GM21447 (cell line): ENCODE data around the gene CADM1.

ENCODE experiments used
- ATAC-seq: cut with Tn5 transposase; IDR thresholded peaks from one replicate; pipeline ENCODE4 v1.9.1; 2021; ENCODE audit not compliant: unreplicated experiment

Gene CADM1

GRCh38 chr11:115447273-115447864 lies 56.8 kb downstream of the CADM1 start:
- ATAC-seq = no peak

DNA sequence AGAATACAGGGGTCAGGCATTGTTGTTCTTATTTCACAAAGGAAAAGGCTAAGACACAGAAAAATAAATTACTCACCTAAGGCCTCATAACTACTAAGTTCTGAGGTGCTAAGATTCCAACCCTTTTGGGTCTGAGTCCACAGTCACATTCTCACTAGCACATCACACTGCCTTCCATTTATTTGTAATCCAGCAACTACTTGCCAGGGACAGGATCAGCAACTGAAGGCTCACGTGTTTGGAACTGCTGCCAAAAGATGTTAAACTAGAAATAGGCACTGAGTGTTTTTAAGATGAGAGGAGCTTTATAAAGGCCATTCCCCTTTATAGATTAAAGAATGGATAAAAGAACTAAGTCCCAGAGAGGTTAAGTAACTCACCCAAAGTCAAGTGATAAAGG lies 58.0 kb downstream of the CADM1 start:
- ATAC-seq = no peak

DNA sequence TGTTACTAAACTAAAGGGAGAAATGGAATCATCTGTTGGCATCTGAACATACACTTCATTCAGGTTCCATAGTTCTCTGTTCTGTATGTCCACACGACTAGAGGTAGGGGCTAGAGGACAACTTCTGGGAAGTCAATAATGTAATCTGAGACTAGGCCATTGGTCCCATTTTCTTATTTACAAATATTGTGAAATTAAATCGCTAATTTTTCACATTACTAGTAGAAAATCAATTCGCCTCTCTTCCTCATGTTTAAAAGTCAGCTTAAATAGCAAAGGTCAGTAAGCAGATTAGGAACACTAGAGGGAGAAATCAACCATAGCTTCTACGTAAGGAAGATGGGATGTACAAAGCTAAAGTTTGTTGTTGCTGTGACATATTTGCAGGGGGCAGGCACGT lies 59.7 kb downstream of the CADM1 start:
- ATAC-seq = no peak

DNA sequence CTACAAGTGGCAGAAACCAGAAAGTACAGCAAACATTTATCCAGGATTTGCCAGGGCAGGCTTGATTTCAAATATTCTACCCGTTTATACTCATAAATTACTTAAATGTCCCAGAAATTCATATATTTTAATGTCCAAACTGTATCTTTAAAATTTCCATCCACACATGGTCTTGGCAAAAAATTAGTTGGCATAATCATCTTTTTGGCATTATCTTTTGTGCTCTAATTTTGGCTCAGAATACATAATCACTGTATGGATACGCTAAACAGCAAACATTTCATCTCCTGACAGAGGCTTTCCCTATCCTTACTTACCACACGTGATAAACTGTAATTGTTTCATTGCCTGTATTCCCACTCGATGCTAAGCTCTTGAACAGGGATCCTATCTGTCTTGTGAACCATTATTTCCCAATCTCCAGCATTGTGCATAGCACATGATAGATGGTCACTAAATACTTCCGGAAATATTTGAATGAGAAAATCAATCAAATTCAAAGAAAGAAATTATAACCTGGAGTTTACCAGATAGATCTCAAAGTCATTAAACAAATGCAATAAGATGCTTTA lies 64.2 kb downstream of the CADM1 start:
- no peak for ATAC-seq

DNA sequence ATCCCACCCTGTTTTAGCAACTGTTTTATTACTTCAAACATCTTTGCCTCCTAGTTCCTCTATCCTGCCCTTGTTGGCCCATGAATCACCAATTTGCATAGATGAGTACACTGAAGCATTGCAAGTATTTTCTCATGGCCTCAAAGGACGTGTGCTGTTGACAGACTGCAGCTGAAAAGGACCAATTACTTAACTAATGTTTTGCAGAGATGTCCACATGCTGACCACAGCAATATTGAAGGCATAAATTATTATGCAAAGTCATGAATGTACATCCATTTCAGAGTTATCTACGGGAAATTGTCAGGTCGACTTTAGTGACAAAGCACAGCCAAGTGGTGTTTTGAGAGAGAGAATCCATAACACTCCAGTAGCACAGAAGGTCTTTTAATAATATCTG lies 64.8 kb downstream of the CADM1 start:
- no peak for ATAC-seq

GRCh38 chr11:115437902-115438575 lies 66.2 kb downstream of the CADM1 start:
- ATAC-seq = no peak

DNA sequence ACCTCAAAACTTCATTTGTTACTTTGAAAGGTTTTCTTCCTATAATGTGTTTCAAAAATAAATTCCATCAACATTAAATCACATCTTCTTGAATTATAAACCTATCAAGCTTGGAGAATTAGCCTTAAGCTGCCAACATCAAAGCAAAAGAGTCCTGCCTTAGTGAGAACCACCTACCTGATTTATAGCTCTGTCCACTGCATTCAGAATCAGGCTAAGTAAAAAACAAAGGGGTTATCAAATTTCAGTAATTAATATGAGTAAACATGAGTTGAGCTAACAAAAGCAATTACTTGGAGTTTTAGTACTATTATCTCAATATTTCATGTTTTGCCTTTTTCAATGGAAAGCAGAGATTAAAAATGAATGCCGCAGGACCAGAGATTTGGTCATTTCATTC lies 73.9 kb downstream of the CADM1 start:
- no peak for ATAC-seq

DNA sequence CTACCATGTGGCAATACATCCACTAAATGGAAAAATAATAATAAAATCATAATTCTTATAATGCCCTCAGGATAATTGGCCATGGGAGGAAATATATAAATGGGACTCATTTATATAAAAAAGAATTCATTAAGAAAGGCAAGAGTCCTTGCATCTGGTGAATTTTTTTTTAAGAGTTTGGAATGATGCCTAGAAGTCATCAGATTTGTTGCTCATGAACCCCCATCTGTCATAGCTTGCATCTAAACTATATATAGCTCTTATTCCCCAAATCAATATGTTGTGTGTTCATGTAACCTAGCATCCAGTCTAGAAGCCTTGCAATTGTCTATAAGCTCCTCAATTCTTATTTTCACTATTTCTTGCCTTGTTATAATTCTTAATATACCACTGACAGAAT lies 75.9 kb downstream of the CADM1 start:
- no peak for ATAC-seq

DNA sequence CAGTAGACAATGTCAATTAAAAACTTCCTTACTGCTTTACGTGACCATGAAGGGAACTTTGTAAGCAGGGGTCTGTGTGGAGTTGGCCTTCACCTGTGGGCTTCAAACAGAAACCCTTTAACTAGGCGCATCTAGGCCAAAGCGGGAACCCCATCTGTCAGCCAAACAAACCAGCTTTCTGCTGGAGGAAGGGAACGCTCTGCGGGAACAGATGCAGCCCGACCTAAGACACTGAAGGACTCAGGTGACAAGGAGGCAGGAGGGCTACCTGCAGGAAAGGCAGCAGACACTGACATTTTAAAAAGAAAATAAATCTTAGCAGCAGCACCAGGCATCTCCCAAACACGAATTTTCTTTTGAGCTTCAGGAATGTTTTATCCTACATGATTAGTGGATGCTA lies 78.4 kb downstream of the CADM1 start:
- no peak for ATAC-seq

GRCh38 chr11:115425250-115425649 lies 79.0 kb downstream of the CADM1 start:
- no peak for ATAC-seq

- ATAC-seq = no peak
Observed at GRCh38 chr11:115423728-115424459, 80.3 kb downstream of the CADM1 start.

DNA sequence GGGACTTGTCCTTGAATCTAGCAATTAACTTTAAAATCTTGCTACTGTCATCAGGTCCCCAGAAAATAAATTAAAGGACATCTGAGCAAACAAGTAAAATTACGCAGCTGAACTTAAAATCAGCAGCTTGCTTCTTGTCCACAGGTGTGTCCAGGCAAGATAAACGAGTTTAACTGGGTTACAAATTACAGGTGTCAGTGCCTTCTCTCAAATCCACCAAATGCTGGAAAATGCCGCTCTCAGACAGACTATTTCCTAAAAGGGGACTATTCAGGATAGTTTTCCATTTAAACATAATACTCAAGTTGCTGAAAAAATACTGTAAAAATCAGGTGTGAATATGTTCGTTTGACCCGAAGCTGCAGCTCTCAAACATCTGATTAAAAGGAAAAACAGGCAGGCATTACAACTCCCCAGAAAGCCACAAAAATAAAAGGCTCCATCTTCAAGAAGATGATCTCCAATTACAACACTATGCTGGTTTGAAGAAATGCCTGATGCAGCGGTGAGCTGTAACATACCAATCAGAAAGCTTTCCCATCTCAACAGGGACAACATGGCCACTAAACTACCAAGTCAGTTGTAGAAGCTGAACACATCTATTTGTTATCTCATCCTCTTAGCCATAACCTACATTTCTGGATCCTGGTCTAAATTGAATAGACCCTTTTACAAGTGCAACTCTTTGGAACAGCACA lies 82.1 kb downstream of the CADM1 start:
- ATAC-seq = no peak

DNA sequence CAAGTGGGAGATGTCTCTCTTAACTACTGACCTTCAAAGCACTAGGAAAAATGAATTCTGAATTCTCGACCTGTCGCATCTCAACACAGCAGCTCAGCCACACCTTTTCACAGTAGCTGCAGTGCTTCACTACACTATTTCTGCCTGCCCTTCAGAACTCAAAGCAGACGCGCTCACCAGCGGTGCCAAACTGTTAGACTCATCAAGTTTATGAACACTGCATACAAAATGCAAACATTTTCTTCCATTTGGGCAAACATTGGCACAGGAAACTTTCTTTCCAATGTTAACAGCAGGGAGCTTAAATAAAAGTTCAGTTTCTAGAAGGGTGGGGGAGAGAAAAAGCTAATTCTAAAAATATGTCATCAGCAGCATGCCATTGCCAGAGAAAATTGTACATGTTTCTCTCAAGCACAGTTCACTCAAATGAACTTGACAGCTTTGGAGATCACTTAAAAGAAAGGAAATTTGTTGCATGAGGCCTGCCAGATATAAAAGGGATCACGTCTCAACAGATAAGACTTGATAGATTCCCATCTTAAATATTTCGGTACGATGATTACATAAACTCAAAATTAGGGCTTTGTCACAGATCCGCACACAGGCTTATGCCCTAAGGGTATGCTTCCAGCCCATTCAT lies 82.7 kb downstream of the CADM1 start:
- no peak for ATAC-seq

DNA sequence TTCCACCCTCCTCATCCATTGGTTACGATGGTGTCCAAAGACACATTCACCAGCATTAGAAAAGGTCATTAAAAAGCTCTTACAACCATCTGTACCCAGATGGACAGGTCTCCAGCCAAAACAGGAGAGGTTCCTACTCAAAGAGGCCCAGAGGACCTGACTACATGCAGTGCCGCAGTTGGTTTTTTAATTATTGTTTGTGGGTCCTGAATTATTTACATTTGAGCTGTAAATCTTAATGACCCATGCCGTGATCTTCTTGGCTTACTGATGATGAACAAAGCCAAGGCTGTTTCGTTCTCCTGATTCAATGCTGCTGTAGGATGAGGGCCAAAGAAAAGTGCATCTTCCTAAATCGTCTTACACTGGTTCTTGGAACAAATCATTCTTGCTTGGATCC lies 83.7 kb downstream of the CADM1 start:
- ATAC-seq = no peak

GRCh38 chr11:115418626-115419025 lies 85.6 kb downstream of the CADM1 start:
- ATAC-seq = no peak

- ATAC-seq = no peak
Observed at GRCh38 chr11:115418081-115418480, 86.1 kb downstream of the CADM1 start.

- no peak for ATAC-seq
Observed at GRCh38 chr11:115411120-115411519, 93.1 kb downstream of the CADM1 start.

GRCh38 chr11:115409691-115410220 lies 94.5 kb downstream of the CADM1 start:
- ATAC-seq = no peak

GRCh38 chr11:115409116-115409670 lies 95.0 kb downstream of the CADM1 start:
- ATAC-seq = no peak
